ENCODE data around the gene TFPI. TPM values are rescaled to one million over a fixed set of nuclear protein-coding genes. Genes with fewer than 3 reads are reported as not detected.
"Not testable (repeated sequence)": the region's sequence is repeated elsewhere in the genome, so short reads cannot be mapped to it uniquely, and the experiment has no call there.

The TFPI gene
- total RNA-seq, result 43.1 TPM

DNA sequence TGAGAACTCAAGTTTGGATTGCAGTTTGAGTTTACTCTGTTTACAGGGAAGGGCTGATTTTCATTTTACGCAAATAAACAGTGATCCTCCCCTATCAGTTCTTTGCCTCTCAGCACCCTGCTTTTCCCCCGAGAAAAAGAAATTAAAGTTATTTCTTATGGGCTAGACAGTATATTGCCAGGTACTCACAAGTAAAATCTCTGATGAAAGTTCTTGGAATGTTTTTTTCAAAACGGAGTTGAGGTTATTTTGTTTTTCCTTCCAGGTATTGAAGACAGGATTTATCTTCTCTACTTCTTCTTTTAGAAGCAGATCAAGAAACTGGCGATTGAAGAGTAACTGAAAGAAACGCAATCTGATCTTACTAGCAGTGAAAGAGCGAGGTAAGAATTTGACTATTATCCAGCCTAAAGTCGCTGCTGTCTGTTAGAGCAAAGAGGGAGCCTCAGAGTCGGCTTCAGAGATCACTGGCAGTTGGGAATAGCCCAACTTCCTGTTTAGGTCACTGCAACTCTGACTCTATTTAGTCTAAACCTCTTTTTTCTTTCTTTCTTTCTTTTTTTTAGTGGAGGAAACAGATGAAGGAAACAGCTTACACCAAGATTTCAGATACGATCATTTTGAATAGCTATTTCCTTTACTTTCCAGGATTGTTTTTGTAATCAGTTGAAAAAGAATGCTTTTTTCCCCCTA lies at the start of gene TFPI:
TSS of gene TFPI (minus strand) at position 425 of the 693 bp plus-strand sequence. CDS start 50,667 bp downstream, outside the sequence.
- DNase-seq (ENCODE audit: low read depth in 2 of 3, low spot score in 2 of 3), result peak in 2 of 3 donors; percentile 68 to 82

DNA sequence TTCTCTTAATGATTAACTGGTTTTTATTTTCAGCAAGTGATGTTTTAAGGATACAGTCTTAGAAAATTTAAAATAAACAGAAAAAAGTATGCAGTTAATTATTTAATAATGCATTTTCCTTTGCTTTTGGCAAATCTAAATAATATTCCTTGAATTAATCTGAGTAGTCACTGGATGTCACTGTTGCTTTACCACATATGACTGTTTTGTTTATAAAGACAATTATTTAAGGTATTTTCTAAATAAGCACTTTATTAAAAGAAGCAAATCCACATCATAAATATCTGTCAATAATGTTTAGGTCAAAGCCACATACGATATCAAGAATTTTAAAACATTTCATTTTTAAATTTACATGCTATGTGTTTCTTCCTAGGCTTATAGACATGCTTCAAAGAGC lies 40.6 kb upstream of the TFPI start:
- no peak for DNase-seq (ENCODE audit: low read depth in 2 of 3, low spot score in 2 of 3)

DNA sequence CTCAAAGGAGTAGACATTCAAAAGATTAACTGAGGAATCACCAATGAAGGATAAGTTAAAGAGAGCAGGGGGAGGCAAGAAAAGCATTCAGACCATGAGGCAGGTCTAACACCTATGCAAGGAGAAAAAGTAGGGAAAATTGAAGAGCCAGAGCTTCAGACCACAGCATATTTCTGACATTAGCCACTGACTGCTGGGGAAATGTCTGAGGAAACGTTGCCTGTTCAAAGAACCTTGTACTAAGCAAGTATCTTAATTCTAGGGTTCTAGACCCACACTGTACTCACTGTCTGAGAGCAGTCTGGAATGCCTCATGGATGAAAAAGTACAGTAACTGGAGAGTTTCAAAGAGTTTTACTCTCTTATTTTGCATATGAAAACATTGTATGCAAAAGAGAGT lies 39.5 kb upstream of the TFPI start:
- no peak for DNase-seq (ENCODE audit: low read depth in 2 of 3, low spot score in 2 of 3)

DNA sequence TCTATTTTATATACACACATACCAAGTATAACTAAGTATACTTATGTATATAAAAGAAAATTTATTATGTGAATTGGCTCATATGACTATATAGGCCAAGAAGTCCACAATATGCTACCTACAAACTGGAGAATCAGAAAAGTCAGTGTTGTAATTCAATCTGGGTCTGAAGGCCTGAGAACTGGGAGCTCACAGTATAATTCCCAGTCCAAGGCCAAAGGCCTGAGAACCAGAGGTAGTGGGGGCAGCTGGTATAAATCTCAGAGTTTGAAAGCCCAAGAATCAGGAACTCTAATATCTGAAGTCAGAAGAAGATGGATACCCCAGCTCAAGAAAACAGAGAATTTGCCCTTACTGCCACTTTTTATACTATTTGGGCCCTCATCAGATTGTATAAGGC lies 38.9 kb upstream of the TFPI start:
- DNase-seq (ENCODE audit: low read depth in 2 of 3, low spot score in 2 of 3), result no peak

DNA sequence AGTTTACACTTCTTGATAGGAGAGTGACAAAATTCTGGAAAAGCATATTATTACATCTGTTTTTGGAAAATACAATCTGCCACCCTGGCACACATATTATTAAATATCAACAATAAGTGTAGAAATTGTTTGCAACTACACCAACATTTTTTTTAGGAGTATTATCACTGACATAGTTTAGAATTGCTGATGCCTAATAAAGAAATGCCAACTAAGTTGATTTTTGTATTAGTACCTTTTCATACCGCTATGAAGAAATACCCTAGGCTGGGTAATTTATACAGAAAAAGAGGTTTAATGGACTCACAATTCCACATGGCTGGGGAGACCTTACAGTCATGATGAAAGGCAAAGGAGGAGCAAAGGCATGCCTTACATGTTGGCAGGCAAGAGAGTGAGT lies 35.9 kb upstream of the TFPI start:
- no peak for DNase-seq (ENCODE audit: low read depth in 2 of 3, low spot score in 2 of 3)

DNA sequence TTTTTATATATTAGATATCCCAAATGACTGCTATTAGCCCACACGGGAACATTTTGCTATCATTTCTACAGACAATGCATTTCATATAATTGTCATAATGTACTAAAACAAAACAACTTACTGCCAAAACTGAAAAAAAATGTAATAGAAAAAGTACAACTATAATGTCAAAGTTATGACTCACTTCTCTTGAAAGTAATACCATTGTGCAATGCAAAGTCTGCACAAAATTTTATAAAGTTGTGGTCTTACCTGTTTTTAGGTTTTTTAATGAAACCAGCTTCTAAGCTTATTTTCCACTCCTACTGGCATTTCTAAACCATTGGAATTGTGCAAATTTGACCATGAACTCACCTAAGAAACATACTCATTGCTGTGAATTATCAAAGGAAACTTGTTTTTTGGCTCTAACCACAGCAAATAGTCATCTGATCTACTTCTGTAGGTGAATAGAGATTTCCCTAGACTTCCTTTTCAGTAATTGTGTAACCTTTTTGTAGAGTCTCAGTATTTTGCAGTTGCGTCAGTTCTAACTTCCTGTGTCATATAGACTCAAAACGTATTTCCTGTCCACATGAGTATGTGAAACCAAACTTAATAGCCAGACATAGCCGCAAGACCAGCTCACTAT lies 31.9 kb upstream of the TFPI start:
- DNase-seq (ENCODE audit: low read depth in 2 of 3, low spot score in 2 of 3), result peak in 2 of 3 donors; percentile 27 to 48

DNA sequence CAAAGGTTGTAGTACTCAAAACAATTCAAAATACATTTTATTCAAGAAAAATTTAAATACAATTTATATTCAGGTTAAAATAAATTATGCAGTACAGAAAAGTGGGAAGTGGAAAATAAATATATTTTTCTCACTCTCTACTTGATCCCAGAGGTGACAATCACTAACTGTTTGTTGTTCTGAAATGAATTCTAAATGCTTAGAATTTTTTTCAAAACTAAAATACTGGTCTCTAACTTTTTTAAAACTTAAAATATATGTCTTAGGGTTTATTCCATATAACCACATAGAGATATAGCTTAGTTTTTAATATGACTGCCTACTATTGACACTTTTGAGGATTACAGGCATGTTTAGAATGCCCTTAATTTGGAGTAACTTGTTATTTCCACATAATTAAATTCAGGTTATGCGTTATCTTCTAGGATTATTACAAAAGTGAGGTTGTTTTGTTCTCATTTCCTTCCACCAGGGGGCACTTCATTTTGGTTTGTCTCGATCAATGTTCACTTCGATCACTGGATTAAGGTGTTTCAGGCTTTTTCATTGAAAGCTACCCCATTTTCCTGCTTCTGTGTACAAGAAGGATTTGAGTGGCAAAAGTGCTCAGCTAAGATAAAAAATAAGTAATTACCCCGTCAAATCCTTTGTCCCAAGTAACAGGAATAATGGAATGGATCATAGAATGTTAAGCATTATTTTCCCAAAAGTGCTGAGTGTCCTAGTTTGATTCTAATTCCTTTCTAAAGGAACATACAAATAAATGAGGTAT lies 27.1 kb upstream of the TFPI start:
- peak in 2 of 3 donors; percentile 39 to 72 for DNase-seq (ENCODE audit: low read depth in 2 of 3, low spot score in 2 of 3)

DNA sequence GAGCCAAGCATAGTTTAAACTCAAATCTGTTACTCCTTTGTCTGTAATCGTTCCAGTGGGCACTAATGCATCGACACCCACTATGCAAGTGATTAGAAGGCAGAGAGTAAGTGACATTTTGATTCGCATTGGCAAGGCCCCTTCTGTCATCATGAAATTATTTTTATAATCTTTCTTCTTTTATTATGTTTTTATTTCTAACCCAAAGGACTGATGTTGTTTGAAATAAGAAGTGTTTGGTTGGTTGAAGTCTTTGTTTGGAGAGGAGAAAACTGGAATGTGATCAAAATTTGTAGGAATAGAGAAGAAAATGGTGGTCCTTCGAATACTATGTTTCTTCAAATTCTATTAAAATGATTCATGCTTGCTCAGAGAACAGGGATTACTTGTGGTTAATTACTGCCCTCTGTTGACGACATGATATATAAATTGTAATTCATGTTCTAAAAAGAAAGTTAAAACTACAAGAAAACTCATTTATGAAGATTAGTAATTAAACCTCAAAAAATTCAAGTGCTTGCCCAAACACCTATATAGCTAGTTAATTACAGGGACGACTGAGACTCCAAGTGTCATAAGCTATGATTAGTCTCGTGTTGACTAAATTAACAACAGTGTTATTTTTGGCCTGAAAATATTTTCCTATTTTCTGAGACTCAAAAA lies 26.4 kb upstream of the TFPI start:
- peak in 2 of 3 donors; percentile 71 to 86 for DNase-seq (ENCODE audit: low read depth in 2 of 3, low spot score in 2 of 3)

DNA sequence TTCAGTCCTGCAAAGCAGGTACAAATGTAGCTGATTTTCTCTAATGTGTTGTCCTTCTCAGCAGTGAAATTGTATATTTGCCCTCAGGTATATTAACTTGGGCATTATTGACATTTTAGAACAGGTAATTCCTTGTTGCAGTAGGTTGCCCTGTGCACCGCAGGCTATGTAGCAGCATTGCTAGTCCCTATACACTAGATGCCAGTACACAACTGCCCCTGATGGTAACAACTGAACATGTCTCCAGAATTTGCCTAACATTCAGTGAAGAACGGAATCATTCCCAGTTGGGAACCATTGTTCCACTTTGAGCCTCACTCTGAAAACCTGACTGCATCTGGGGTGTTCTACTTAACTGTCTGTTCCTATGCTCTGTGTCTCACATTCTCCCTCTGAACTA lies 23.1 kb upstream of the TFPI start:
- DNase-seq (ENCODE audit: low read depth in 2 of 3, low spot score in 2 of 3), result no peak

DNA sequence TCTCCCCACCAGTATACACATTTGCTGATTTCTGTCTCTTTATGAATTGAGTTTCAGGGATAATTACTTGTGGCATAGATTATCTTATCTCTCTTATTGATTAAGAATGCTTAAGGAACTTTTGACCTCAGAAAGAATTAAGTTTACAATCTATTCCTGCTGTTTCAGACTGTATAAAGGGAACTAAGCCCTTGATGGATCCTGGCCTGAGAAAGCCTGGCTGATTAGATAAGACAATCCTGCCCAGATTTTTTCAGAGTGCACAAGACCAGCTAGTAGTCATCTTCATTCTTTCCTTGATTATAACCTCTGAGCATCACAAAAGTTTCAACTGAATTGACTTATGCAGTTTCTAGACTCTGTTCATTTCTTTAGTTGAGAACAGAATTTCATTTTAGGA lies 22.7 kb upstream of the TFPI start:
- DNase-seq (ENCODE audit: low read depth in 2 of 3, low spot score in 2 of 3), result no peak

DNA sequence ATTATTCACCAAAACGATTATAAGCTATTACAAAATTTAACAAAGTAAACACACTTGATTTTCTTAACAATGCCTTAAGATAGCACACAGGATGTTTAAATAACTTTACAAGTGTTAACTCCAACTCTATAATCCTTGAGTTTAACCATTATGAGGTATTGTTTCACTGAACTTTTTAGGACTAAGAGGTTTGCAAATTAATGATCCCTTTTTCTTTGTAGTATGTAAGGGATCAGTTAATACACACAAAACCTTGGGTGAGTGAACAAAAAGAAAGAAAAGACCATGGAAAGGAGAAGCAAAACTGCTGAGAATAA lies 21.5 kb upstream of the TFPI start:
- DNase-seq (ENCODE audit: low read depth in 2 of 3, low spot score in 2 of 3), result no peak

DNA sequence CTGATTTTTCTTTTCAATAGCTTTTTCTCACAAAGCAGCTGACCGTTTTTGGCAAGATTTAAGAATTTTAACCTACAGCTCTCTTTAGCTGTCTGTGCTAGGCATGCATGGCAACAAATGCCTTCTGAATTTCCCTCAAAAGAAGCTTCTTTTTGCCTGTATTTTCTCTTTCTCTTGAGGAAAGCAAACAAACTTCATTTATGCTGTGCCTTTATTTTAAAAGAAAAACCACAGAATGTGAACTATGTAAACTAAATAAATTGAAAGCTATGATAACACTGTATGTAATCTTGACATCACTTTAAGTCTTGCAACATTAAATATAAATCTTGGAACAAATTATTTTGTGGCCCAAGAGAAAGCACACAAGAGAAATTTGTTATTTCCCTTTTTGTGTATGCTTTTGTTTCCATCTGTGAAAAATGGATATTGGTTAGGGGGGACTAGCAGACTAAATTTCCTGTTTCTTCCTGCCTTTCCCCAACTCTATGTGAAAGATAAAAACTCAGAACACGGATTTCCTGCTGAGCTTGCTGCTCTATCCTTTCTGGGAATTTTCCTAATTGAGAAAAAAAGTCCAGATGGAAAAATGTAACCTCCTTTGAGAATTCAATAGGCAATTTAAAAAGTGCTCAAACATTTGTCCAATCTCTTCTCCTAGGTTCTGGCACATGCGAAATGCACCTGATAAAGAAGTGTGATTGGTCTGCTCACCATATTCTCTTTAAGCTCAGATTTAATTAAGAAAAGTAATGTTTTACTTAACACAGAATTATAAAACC lies 20.9 kb upstream of the TFPI start:
- no peak for DNase-seq (ENCODE audit: low read depth in 2 of 3, low spot score in 2 of 3)

DNA sequence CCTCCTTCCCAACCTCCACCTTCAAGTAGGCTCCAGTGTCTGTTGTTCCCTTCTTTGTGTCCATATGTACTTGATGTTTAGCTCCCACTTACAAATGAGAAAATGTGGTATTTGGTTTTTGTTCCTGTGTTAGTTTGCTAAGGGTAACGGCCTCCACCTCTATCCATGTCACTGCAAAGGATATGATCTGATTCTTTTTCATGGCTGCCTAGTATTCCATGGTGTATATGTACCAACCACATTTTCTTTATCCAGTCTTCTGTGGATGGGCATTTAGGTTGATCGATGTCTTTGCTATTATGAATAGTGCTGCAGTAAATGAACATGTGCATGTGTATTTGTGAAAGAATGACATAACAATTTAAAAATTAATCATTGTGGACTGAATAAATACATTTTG lies 19.5 kb upstream of the TFPI start:
- DNase-seq (ENCODE audit: low read depth in 2 of 3, low spot score in 2 of 3), result no peak

DNA sequence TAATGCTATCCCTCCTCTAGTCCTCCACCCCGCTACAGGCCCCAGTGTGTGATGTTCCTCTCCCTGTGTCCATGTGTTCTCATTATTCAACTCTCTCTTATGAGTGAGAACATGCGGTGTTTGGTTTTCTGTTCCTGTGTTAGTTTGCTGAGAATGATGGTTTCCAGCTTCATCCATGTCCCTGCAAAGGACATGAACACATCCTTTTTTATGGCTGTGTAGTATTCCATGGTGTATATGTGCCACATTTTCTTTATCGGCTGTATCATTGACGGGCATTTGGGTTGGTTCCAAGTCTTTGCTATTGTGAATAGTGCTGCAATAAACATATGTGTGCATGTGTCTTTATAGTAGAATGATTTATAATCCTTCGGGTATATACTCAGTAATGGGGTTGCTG lies 17.8 kb upstream of the TFPI start:
- not testable (repeated sequence) for DNase-seq (ENCODE audit: low read depth in 2 of 3, low spot score in 2 of 3)

DNA sequence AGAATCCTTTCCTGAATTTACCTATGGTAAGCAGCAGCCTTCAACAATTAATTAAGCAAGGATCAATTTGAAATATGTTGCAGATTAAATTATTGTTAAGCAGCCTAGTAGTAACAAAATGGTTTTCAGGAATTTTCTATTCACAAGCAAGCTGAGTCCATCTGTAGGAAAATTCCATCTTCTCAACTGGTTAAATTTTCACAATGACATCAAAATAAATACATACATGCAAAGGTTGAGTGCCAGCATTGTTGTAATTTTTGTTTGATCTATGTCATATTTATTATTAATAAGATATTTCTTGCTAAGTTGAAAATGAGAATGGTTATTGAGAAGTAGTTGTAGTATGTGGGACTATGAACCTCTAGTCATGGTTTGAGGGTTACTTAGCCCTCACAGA lies 15.3 kb upstream of the TFPI start:
- no peak for DNase-seq (ENCODE audit: low read depth in 2 of 3, low spot score in 2 of 3)

DNA sequence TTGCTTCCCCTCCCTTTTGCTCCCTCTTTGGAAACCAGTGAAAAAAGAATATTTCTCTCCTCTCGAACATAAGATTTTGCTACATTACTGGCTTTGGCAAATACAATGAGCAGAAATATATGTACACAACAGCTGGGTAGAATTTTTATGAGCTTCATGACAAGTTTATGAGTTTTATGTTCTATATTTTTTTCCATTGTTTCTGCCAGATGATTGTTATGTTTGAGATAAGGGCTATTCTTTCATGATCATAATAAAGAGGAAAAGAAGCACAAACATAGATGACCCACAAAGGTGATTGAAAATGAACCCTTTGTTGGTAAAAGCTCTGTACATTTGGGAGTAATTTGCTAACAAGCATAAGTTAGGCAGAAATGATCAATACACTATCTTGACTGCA lies 14.8 kb upstream of the TFPI start:
- DNase-seq (ENCODE audit: low read depth in 2 of 3, low spot score in 2 of 3), result no peak

DNA sequence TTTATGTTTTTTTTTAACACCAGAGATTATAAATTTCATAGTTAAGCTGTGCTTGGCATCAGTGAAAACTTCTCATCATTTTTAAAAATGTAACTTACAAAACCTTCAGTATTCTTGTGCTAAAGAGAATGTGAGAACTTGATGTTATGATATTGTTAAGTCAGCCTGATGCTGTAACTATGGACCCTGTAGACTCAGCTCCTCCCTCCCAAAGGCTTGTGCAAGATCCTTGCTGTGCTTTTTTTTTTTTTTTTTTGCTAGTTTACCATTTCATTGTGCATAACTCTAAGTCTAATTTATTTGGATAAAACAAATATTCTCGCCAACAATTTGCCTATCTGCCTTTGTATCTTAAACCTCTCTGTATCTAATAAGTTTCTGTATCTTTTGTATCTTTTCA lies 12.9 kb upstream of the TFPI start:
- no peak for DNase-seq (ENCODE audit: low read depth in 2 of 3, low spot score in 2 of 3)

DNA sequence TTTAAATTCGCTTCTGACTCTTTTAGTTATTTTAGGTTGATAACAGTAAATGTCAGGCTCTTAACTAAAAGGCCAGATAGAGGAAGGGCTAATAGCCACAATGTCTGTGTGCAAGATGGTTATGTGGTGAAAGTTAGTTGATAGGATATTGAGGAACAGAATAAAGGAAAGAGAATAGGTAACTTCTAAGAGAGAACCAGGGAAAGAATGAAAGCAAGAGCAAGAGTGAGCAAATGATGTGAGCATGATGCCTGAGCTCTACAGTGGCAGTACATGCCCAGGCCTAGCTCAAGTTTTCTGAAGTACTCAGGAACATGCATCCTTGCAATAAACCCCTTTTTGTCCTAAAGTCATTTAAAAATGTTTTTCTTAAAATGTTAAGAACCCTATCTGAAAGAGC lies 12.5 kb upstream of the TFPI start:
- no peak for DNase-seq (ENCODE audit: low read depth in 2 of 3, low spot score in 2 of 3)

DNA sequence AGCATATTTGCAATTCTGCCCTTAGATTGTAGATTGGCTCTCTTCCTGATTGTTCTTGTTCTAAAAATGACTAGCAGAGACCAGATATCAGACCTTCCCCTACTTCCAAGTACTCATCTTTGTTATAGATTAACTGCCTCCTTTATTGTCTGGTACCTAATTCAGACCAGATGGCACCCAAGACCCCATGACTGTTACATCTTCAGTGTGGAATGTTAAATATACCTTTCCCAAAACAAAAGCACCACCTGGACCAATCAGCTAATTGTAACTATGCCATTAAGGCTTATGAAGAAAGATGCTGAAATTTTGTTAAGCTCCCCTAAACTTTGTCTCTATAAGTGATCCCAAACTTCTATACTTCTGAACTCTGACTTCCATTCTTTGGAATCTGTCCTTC lies 12.0 kb upstream of the TFPI start:
- DNase-seq (ENCODE audit: low read depth in 2 of 3, low spot score in 2 of 3), result no peak

DNA sequence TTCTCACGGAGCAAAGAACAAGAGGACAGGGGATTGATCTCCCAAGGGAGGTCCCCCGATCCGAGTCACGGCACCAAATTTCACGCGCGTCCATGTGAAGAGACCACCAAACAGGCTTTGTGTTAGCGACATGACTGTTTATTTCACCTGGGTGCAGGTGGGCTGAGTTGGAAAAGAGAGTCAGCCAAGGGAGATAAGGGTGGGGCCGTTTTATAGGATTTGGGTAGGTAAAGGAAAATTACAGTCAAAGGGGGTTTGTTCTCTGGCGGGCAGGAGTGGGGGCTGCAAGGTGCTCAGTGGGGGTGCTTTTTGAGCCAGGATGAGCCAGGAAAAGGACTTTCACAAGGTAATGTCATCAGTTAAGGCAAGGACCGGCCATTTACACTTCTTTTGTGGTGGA lies 11.4 kb upstream of the TFPI start:
- not testable (repeated sequence) for DNase-seq (ENCODE audit: low read depth in 2 of 3, low spot score in 2 of 3)

DNA sequence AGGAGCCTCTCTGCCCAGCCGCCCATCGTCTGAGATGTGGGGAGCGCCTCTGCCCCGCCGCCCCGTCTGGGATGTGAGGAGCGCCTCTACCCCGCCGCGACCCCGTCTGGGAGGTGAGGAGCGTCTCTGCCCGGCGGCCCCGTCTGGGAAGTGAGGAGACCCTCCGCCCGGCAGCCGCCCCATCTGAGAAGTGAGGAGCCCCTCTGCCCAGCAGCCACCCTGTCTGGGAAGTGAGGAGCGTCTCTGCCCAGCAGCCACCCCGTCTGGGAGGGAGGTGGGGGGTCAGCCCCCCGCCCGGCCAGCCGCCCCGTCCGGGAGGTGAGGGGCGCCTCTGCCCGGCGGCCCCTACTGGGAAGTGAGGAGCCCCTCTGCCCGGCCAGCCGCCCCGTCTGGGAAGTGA lies 2.3 kb upstream of the TFPI start:
- DNase-seq (ENCODE audit: low read depth in 2 of 3, low spot score in 2 of 3), result not testable (repeated sequence)

Measured in hematopoietic multipotent progenitor cell (in vitro differentiated cells).